Testis (tissue), 3 donors: Measurements from ENCODE around the gene RIMBP2. TPM values are rescaled to one million over a fixed set of nuclear protein-coding genes. Genes with fewer than 3 reads are reported as not detected.

ENCODE experiments used
- DNase-seq: peaks from one replicate; pipeline ENCODE4 v3.0.0-alpha.2; 2019
- H3K27ac ChIP-seq, 2 donors: fragments of 200-600 bp; sonication (generic); one replicate each; pipeline ENCODE4 v1.5.1; 2019
- H3K27me3 ChIP-seq: fragments of 200-600 bp; sonication (generic); one replicate; pipeline ENCODE4 v1.5.1; 2019
- H3K36me3 ChIP-seq: fragments of 200-600 bp; sonication (generic); one replicate; pipeline ENCODE4 v1.5.1; 2017; ENCODE audit warnings: low read depth; ENCODE audit errors: missing control alignments
- H3K4me1 ChIP-seq: fragments of 200-600 bp; sonication (generic); one replicate; pipeline ENCODE4 v1.5.1; 2019
- H3K4me3 ChIP-seq, 2 donors: fragments of 200-600 bp; sonication (generic); one replicate each; pipeline ENCODE4 v1.5.1; 2017 to 2019
- H3K9me3 ChIP-seq: fragments of 200-600 bp; sonication (generic); one replicate; pipeline ENCODE4 v1.5.1; 2017
- POLR2A ChIP-seq: fragments of 450-650 bp; IDR thresholded peaks from one replicate; pipeline ENCODE4 v1.6.1; 2017; ENCODE audit warnings: antibody characterized with exemption, mild to moderate bottlenecking, moderate library complexity
- WGBS, 2 donors: methylation state at CpG; one replicate each; pipeline ENCODE4 v1.1.5; 2018; 5-methylcytosine and 5-hydroxymethylcytosine counted together
- intact Hi-C: fragments of 100-400 bp; cut with DNase I; formaldehyde crosslinking; loops from one replicate; pipeline ENCODE4 v1.15.1; 2023; ENCODE audit warnings: low total_unique reads
- polyA plus RNA-seq: library from polyadenylated mRNA; stranded (reverse); fragments of 350-450 nt; fragmentation: Illumina TruSeq; extraction: RNeasy Lipid Tissue Mini Kit (QIAGEN cat#74804); gene quantifications from one replicate; pipeline ENCODE4 v1.2.3, GENCODE V29; 2014; ENCODE audit warnings: low read depth, low replicate concordance; ENCODE audit not compliant: insufficient read depth
- total RNA-seq, 2 donors: library from RNA; depleted of rRNA; stranded (reverse); fragments of >200 nt; gene quantifications; one replicate each; pipeline ENCODE4 v1.2.3, GENCODE V29; 2016
- TF ChIP-seq, protein P1 (sequence below), 3 experiments: fragments of 450-650 bp in 2 of 3; fragments of 200-600 bp in 1 of 3; sonication (generic) in 1 of 3; IDR thresholded peaks; one replicate each; pipeline ENCODE4 v1.5.1; 2016 to 2019; ENCODE audit warnings: antibody characterized with exemption in 3 of 3, mild to moderate bottlenecking in 2 of 3, moderate library complexity in 1 of 3

Gene RIMBP2
- total and polyA plus RNA-seq, 3 donors from 2014 or later: 8.0 to 10.0 (median 8.7) TPM

DNA sequence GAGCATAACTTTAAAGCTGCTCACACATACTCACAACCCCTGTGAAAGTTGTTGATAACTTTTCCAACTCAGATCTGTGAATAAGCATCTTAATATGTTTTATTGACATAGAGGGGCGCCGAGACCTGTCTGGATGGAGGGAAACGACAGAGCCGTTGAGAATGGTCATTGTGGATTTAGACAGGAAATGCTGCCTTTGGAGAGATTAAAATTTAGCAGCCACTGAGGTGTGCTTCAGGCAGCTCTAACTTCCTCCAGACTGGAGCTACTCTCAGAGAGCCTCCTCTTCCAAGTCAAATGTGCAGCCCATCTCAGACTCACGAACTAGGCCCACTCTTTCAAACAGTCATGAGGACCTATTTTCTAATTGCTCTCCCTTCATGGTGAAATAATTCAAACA, 90.9 kb downstream of the RIMBP2 start:
- TF ChIP-seq, protein P1, sequence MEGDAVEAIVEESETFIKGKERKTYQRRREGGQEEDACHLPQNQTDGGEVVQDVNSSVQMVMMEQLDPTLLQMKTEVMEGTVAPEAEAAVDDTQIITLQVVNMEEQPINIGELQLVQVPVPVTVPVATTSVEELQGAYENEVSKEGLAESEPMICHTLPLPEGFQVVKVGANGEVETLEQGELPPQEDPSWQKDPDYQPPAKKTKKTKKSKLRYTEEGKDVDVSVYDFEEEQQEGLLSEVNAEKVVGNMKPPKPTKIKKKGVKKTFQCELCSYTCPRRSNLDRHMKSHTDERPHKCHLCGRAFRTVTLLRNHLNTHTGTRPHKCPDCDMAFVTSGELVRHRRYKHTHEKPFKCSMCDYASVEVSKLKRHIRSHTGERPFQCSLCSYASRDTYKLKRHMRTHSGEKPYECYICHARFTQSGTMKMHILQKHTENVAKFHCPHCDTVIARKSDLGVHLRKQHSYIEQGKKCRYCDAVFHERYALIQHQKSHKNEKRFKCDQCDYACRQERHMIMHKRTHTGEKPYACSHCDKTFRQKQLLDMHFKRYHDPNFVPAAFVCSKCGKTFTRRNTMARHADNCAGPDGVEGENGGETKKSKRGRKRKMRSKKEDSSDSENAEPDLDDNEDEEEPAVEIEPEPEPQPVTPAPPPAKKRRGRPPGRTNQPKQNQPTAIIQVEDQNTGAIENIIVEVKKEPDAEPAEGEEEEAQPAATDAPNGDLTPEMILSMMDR (IDR thresholded peaks at IDR 0.05): no peak
- TF ChIP-seq POLR2A: no peak
- Histone ChIP-seq H3K27me3 (no peaks in the 10 kb centered on the region), H3K4me1 (no peaks in the 10 kb centered on the region), H3K9me3 (no peaks in the 10 kb centered on the region), H3K4me3 (no peak overlapping the region), H3K27ac (no peak overlapping the region), H3K36me3 (no peaks in the 10 kb centered on the region)
- 72 to 76% methylated on average over 5 of the region's 5 CpGs for WGBS, 2 donors
- no peak for DNase-seq
- intact Hi-C loops: no loop called here

DNA sequence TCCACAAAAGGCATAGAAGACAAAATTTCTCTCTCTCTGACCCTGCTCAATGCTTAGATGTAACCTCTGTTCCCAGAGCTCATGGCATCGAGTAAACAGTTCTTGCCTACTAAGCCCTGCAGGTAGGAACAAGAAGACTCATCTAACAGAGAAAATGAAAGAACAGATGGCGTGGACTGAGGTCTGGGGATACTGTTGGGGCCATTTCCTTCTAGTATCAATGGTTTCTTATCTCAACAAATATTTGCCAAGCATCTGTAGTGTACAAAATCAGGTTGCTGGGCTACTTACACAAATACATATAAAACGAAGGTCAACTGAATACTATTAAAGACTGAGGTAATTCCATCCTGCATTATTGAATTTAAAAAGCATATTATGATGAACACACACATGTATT, 93.3 kb downstream of the RIMBP2 start:
- Histone ChIP-seq H3K4me3 (no peak overlapping the region), H3K36me3 (no peaks in the 10 kb centered on the region), H3K27me3 (no peaks in the 10 kb centered on the region), H3K27ac (no peak overlapping the region), H3K9me3 (no peaks in the 10 kb centered on the region), H3K4me1 (no peaks in the 10 kb centered on the region)
- intact Hi-C loops: no loop called here
- TF ChIP-seq POLR2A: no peak
- TF ChIP-seq, protein P1 (IDR thresholded peaks at IDR 0.05): no peak
- 81 to 86% methylated on average over 3 of the region's 3 CpGs for WGBS, 2 donors
- no peak for DNase-seq

DNA sequence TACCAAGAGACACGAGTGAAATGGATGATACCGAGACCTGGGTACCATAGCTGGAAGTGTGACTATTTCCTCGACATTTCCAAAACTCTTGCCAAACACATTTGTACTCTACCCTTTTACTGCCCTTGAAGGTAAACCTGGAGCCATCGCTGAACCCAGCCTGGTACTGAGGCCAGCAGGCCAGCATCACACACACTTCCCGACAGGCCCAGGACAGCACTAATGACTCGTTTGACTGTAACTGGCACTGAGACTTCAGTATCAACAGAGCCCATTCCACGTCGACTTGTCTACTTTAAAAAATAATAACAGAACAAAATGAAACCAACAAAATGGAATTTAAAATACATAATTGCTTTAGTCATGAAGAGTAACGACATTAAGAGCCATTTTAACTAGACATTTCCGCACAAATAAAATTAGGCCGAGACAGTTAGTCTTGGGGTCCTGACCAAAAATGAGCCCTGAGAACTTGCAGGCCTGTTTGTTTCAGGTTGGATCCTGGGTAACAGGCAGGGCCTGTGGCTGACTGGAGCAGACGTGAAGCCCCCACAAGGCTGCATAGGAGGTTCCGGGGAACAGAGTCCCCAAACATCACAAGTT, 94.3 kb downstream of the RIMBP2 start:
- intact Hi-C loops: no loop called here
- DNase-seq: no peak
- 92 to 94% methylated on average over 13 of the region's 13 CpGs for WGBS, 2 donors
- Histone ChIP-seq H3K4me3 (no peak overlapping the region), H3K27me3 (no peaks in the 10 kb centered on the region), H3K9me3 (no peaks in the 10 kb centered on the region), H3K36me3 (no peaks in the 10 kb centered on the region), H3K27ac (no peak overlapping the region), H3K4me1 (no peaks in the 10 kb centered on the region)
- TF ChIP-seq POLR2A: no peak
- TF ChIP-seq, protein P1 (IDR thresholded peaks at IDR 0.05): no peak

DNA sequence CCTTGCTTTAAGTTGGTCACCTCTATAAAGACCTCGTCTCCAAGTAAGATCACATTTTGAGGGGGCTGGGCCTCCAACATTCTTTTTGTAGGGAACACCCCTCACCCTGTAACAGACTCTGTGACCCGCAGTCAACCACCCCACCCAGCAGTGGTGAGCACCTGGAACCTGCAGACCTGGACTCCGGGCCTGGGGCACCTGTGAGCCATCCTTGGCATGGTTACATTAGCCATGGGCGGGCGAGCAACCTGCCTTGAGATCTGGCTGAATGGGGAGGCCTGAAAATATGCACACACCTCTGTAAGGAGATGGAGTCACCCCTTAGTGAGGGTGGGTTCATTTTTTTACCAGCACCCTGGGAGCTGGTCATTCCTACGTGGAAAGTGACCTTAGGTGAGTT, 95.3 kb downstream of the RIMBP2 start:
- Histone ChIP-seq H3K27me3 (no peaks in the 10 kb centered on the region), H3K27ac (no peak overlapping the region), H3K36me3 (no peaks in the 10 kb centered on the region), H3K4me1 (no peaks in the 10 kb centered on the region), H3K4me3 (no peak overlapping the region), H3K9me3 (no peaks in the 10 kb centered on the region)
- 93 to 100% methylated on average over 6 of the region's 6 CpGs for WGBS, 2 donors
- DNase-seq: no peak
- TF ChIP-seq, protein P1 (IDR thresholded peaks at IDR 0.05): no peak
- no peak for TF ChIP-seq POLR2A
- intact Hi-C loops: no loop called here

DNA sequence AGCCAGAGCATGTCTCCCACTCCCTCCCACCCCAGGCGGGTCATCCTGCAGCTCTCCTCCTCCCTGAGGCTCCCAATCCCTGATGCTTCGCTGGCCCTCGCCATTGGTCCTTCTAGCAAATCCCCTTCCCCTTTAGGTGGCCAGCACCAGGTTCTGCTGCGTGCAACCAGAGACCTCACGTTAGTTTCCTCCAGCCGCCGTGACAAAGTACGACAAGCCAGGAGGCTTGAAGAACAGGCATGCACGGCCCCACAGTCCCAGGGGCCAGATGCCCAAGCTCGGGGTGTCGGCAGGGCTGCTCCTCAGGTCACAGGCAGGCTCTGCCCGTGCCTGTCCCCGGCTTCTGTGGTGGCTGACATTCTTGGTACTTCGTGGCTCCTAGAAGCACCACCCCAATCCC, 95.8 kb downstream of the RIMBP2 start:
- Histone ChIP-seq H3K27me3 (no peaks in the 10 kb centered on the region), H3K4me3 (no peak overlapping the region), H3K9me3 (no peaks in the 10 kb centered on the region), H3K27ac (no peak overlapping the region), H3K36me3 (no peaks in the 10 kb centered on the region), H3K4me1 (no peaks in the 10 kb centered on the region)
- no peak for TF ChIP-seq POLR2A
- TF ChIP-seq, protein P1 (IDR thresholded peaks at IDR 0.05): no peak
- WGBS, 2 donors: 88 to 93% methylated on average over 14 of the region's 14 CpGs
- no peak for DNase-seq
- intact Hi-C loops: no loop called here
